GM19438 (cell line): ENCODE measurements around the gene MED6.
A peak's percentile ranks its signal among the peaks of the same experiment; 100 is the strongest.

Experiments
- ATAC-seq: cut with Tn5 transposase; IDR thresholded peaks from one replicate; pipeline ENCODE4 v1.9.1; 2021; ENCODE audit warnings: low read depth; ENCODE audit not compliant: unreplicated experiment

The MED6 gene

DNA sequence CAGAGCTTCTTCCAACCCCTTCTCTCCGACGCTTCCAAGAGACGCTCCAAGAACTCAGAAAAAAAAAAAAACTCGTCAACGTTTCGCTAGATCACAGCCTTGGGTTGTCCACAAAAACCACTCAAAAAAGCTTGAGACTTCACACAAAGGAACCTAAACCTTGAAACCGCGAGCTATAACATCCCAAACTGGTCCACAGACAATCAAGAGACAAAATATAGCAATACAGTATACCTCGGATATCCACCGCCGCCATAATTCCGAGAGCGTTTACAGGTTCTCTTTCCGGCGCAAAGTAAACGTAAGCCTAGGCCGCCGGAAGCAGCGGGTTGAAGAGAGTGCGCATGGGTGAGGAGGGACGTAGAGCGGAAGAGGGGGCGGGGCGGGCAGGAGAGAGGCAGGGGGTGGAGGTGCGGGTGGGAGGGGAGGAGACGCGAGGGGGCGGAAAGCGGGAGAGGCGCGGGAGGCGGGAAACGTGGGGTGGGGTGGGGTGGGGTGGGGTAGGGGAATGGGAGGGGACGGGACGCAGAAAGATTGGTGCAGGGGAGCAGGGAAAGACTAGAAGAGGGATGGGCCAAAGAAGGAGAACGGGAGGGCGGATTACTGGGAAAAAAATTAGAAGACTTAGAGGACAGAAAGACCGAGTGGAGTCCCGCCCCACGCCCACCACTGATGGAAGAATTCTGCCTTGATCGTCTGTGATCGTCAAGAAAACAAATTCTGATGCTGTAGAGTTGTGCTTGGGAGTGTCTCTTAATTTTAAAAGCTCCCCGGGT lies at the start of gene MED6:
TSS of gene MED6 (minus strand) at position 274 of the 776 bp plus-strand sequence. CDS start at position 256, 18 bp downstream.
- peak; percentile 80 for ATAC-seq

DNA sequence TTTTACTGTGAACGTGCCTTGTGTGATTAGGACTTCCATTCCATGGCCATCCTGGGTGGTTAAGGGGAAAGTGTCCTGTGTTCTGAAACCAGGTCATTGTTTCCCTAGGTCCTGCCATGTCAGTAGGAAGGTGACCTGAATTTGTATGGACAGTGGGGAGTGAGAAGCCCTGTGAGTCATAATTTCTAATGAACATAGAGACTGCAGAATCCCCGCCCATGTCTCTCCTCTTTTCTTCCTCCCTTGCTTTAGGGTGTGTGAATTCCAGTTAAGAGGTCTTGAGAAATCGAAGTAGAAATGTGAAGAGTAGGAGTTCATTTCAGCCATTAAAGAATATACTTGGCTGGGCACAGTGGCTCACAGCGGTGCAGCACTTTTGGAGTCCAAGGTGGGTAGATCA lies 49.3 kb upstream of the MED6 start:
- ATAC-seq: no peak

DNA sequence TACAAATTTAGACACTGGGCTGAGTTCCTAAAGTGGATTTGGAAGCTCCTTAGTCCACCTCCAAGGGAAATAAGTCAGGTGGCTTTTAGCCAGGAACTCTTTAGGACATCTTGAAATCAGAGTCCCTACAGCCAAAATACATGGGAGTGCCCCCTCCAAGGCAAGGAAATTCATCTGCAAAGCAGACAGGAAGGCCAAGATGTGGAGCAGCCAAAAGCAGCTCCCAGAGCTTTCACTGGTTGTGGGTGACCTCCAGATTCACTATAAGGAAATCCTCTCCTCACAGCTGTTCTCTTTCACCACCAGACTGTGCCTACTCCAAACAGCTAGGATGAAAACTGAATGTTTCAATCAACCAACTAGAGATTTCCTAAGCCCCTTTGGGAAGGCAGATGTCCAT lies 47.9 kb upstream of the MED6 start:
- no peak for ATAC-seq

DNA sequence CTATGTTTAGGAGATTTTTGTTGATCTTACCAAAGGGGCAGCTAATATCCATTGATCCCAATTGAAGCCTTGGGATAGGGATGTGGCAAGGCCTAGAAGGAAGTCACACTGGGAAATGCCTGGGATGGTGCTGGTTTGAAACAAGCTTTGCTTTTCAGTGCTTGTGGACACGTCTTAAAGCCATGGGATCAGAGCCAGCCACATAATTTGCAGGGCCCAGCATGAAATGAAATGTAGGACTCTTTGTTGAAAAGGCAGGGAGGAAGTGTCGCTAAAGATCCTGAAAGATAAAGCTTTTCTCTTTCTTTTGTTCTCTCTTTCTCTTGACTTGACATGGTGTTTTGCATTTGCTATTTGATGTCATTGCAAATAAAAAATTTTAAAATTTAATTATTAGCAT lies 46.2 kb upstream of the MED6 start:
- no peak for ATAC-seq

DNA sequence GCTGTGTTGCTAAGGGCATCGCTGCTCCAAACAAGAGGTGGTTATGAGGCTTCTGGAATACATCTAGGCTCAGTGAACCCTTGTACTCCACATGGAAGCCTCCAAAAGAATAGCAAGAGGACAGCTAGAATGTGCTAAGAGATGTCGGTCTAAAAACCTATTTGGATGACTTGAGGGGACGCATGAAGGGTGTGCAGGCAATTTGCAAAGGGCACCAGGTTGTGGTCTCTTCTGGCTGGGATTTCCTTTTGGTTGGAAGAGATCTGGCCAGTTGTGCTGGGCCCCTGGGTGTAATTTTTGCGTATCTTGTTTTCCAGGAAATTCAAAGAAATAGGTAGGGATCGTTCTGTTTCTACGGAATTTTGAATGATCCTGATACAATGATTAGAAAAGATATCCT lies 45.4 kb upstream of the MED6 start:
- no peak for ATAC-seq

DNA sequence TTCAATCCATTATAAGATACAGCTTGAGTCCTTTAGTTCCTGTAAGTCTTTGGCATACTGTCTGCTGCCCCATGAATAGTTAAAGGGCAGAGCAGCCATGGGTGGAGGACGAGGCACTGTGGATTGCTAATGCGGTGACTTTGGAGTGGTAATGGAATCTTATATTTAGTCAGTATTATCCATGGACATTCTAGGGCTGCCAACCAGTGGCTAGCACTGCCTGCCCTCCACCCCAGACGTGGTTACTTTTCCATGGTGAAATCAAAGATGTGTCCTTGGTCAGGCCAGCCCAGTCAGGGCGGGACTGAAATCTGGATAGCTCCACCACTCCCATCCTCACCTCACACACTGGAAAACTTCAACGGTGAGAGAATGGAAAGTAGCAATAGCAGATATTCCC lies 43.5 kb upstream of the MED6 start:
- no peak for ATAC-seq

DNA sequence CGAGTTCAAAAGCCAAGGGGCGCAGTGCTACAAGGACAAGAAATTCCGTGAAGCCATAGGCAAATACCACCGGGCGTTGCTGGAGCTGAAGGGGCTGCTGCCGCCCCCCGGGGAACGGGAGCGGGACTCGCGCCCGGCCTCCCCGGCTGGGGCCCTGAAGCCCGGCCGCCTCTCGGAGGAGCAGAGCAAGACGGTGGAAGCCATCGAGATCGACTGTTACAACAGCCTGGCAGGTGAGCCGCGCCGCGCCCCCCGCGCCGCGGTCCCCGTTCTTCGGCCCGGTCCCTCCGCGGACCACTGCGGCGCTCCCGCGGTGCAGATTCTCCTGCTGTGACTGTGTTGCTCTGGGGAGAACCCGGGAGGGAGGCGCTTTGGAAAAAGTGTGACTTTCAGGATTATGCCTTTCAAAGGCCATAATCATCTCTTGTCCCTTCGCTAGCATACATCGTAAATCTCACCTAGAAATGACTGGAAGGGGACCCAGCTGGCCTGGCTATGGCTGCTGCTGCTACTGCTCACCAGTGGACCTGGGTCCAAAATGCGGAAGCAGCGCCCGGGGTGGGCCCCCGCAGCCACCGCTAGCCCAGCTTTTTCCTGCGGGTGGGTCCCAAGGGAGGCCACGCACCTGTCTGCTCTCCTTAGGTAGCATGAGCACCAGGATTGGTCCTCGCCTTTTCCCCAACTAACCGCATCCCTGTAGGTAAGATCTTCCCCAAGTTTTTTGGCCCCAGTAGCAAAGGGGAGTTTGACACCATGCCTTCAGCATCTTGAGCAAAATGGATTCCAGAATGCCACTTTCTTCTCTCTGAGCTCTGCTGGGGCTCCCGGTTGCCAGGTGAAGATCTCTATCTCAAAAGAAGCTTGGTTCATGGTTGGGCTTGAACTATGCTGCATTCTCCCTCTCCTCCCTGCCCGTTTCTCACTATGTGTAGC lies 42.1 kb upstream of the MED6 start:
- no peak for ATAC-seq

GRCh38 chr14:70641548-70642302 lies 41.3 kb upstream of the MED6 start, which contains the start of gene TTC9:
Gene TTC9, plus strand, starts transcription at chr14:70641916. Its CDS starts 214 bp downstream, at chr14:70642130.
- no peak for ATAC-seq

DNA sequence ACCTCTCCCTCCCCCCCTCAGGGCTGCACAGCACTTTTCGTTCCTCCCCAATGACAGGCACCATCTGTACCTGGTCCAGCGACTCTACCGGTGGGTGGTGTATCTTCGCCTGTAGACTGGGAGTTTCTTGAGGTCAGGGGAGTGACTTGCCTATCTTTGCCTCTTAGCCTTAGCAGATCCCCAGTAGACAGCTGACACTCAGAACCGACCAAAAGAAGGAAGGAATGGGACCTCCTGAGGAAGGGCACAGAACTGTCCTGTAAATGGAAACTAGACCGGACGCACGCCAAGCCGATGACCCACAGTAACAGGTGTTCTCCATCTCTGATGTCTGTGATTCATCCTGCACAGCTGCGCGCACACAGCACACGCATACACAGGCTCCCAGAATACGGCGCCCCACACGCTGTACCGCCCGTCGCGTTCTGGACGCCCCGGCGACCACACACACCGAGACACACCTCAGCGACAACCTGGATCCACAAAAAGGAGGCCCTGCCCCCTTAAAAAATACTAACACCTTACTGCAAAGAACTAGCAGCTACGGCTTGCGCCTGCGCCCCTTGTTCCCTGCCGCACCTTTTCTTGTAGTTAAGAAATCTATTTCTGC lies 40.6 kb upstream of the MED6 start:
- ATAC-seq: peak; percentile 55

DNA sequence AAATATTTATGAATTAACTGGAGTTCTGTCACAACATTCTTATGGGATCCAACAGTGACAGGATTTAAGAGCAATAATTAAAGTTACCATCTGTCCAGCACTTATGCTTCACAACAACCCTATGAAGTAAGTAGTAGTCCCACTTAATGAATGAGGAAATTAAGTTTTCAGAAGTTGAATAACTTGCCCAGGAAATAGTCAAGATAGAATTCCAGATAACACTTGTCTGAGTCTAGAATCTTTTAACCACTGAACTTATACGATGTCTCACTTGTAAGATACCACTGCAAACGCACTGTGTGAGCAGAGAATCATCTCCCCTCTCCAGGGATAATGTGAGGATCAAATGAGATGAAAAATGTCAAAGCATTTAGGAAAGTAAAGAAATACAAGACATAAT lies 38.0 kb upstream of the MED6 start:
- no peak for ATAC-seq

DNA sequence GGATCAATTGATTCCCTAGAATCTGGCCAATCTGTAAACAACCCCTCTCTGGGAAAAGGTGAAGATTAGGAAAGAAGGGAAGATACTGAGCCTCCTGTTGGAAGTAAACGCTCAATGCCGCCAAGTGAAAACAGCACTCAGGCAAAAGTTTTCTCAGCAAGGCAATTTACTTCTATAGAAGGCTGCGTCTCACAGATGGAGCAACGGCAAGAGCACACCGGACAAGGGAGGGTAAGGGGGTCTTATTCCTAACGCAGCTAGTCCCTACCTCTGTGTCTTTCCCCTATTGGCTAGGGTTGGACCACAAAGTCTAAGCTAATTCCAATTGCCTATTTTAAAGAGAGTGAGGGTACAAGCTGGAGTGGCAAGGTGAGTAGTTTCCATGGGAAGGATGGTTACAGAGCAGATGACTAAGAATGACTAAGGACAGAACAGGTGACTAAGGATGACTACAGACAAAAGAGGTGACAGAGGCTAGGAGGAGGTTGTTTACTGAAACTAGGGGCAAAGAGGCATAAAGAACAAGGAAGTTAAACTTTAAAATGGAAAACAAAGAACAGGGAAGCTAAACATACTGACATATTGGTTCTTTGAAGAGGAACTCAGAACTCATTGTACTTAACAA lies 35.6 kb upstream of the MED6 start:
- no peak for ATAC-seq

GRCh38 chr14:70631948-70632347 lies 31.5 kb upstream of the MED6 start:
- no peak for ATAC-seq

GRCh38 chr14:70624972-70625371 lies 24.5 kb upstream of the MED6 start:
- no peak for ATAC-seq

DNA sequence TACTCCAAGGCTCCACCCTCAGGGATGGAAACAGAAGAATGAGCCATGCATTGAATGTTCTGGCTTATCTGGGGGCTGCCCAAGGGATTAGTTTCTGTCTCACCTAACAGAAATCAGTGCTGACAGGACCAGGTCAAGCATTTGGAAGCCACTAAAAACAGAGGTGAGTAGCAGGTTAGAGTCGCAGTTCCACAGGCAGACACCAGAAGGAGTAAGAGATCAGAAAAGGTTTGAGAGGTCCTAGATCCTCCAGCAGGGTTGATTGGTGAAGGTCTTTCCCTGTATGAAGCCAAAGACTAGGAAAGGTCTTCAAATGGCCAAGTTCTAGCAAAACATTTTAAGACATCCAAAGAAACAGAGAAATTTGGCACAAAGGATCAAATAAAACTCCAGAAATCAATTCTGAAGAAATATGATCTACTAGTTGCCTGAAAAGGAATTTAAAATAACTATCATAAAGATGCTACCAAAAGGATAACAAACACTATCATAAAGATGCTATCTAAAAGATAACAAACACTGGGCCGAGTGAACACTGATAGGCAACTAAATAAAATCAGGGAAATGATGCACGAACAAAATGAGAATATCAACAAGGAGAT lies 21.8 kb upstream of the MED6 start:
- ATAC-seq: no peak

DNA sequence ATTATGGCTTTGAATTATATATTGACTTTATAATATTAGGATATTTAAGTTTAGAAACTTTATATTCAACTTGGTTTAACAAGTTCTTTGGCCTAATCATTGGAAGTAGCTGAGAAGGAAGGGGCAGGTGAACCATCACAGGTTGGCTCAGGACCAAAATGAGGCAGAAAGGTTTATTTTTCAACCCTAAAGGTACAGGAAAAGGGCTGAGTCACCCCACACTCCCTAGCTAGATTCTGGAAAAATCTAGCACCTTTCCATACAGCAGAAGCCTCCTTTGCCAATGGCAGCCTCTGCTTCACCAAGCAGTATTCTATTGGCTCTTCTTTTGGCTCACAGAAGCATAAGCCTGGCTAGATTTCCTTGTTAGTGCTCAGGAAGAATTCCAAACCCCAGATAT lies 19.3 kb upstream of the MED6 start:
- ATAC-seq: no peak

DNA sequence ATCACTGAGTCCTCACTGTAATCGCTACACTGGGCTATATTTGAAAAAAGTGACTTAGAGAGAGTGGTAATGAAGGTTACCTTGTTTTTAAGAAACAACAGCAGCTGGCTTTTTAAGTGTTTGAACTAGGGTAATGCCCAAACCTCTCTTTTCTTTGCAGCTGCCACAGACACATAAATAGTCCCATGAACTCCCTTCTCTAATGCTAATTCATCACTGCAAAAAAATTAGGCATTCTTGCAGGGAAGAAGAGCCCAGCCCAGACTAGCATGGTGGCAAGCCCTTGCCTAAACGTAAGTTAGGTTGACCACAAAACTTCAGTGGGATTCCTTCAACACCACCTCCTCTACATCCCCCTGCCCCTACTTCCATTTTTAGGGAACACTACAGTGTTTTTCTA lies 17.9 kb upstream of the MED6 start:
- ATAC-seq: no peak

DNA sequence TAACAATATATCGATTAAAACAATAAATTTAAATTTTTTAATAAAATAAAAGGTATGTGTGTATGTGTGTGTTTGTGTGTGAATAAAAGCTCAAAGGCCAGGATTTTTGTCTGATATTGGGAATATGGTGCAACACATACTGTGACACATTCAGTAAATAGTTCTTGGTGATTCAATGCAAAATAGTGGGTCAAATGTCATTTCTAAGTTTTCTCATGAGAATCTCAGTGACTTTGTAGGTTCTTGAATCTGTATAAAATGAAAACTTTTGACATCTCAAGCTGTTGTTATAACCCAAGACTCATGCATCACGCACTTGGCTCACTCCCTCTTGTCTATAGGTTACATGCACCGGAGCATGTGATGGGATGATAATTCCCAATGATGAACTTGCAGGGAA lies 16.2 kb upstream of the MED6 start:
- no peak for ATAC-seq

DNA sequence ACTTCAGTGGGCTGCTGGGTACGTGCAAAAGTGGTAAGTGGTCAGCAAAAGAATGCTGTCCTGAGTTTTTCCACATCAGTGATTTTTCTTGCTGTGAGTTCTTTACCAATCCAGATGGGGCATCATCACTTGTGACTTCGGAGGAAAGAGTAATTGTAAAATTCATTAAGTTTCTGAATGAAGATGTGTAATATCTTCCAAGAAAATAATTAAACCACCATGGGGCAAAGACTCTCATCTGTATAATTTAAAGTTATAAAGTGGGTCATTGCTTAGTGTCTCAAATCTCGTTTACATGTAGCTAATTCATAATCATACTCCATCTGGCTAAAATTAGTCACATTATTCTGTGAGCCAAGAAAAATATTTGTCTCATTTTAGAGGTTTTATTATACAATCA lies 10.8 kb upstream of the MED6 start:
- no peak for ATAC-seq

DNA sequence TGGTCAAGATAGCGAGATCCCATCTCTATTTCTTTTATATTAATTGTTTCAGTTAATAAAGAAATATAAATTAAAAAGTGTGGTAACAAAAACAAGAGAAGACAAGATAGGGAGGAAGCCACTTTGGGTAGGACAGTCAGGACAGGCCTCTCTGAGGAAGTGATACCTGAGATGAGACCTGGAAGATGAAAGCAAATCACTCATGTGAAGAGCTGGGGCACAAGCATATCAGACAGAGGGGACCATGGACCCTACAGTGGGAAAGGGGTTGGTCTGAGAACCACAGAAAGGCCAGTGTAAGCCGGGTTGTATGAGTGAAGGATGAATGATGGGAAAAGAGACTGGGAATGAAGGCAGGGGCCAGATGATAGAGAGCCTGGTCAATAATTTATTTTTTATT lies 1.8 kb upstream of the MED6 start:
- no peak for ATAC-seq

DNA sequence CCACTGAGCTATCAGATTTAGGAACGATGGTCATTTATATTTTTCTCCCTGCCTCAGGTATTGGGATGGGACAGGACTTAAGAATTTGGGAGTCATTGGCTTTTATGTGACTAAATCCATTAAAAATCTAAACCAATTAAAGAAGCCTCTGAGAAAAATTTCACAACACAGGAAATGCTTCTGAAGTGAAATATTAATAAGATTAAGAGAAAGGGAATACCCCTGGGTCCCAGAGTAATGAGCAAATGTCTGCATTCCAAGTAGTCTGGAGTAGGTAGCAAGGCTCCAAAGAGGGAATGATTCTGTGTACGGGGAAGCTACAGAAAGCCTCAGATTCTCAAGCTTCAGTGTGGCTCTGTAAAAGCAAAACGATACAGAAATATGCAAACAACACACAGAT lies 707 bp upstream of the MED6 start:
- ATAC-seq: no peak
